Measurements from ENCODE around the gene POLR3E. TPM values are rescaled to one million over a fixed set of nuclear protein-coding genes. Genes with fewer than 3 reads are reported as not detected.
A peak's percentile ranks its signal among the peaks of the same experiment; 100 is the strongest.

The POLR3E gene
- total RNA-seq, 1 donor from 2014 or later: 36.6 TPM

- DNase-seq (no peak), ATAC-seq (no peak)
- intact Hi-C loops (cut with DNase I): no loop called here
- Histone ChIP-seq H3K4me1 (no peaks in the 10 kb centered on the region), H3K4me3 (no peak overlapping the region), H3K36me3 (peaks cover 100% of the 10 kb centered on the region), H3K27me3 (ENCODE audit: low read depth) (no peaks in the 10 kb centered on the region), H3K9me3 (no peaks in the 10 kb centered on the region), H3K27ac (no peak overlapping the region)
- no peak for TF ChIP-seq CTCF (IDR thresholded peaks at IDR 0.05)
Observed at GRCh38 chr16:22267764-22268163, 29.4 kb upstream of the POLR3E start.

GRCh38 chr16:22270525-22270924 lies 26.7 kb upstream of the POLR3E start:
- Histone ChIP-seq H3K36me3 (peaks cover 100% of the 10 kb centered on the region), H3K27ac (no peak overlapping the region), H3K4me3 (no peak overlapping the region), H3K9me3 (no peaks in the 10 kb centered on the region), H3K27me3 (ENCODE audit: low read depth) (no peaks in the 10 kb centered on the region), H3K4me1 (no peaks in the 10 kb centered on the region)
- no peak for TF ChIP-seq CTCF (IDR thresholded peaks at IDR 0.05)
- DNase-seq: no peak
- intact Hi-C loops (cut with DNase I): no loop called here
- ATAC-seq: no peak

- intact Hi-C loops (cut with DNase I): no loop called here
- Histone ChIP-seq H3K4me3 (no peak overlapping the region), H3K4me1 (no peaks in the 10 kb centered on the region), H3K36me3 (peaks cover 99% of the 10 kb centered on the region), H3K9me3 (no peaks in the 10 kb centered on the region), H3K27ac (no peak overlapping the region), H3K27me3 (ENCODE audit: low read depth) (no peaks in the 10 kb centered on the region)
- DNase-seq: no peak
- peak; percentile 47 to 57 for ATAC-seq
- no peak for TF ChIP-seq CTCF (IDR thresholded peaks at IDR 0.05)
Observed at GRCh38 chr16:22272870-22273650, 24.1 kb upstream of the POLR3E start.

- Histone ChIP-seq H3K36me3 (peaks cover 96% of the 10 kb centered on the region), H3K27me3 (ENCODE audit: low read depth) (no peaks in the 10 kb centered on the region), H3K4me1 (no peaks in the 10 kb centered on the region), H3K4me3 (no peak overlapping the region), H3K9me3 (no peaks in the 10 kb centered on the region), H3K27ac (no peak overlapping the region)
- no peak for ATAC-seq
- intact Hi-C loops (cut with DNase I): no loop called here
- DNase-seq: no peak
- TF ChIP-seq CTCF (IDR thresholded peaks at IDR 0.05): no peak
Observed at GRCh38 chr16:22274916-22275315, 22.3 kb upstream of the POLR3E start.

GRCh38 chr16:22278441-22279230 lies 18.6 kb upstream of the POLR3E start:
- no peak for DNase-seq
- ATAC-seq: peak in 1 of 2 donors; percentile 54
- Histone ChIP-seq H3K36me3 (peaks cover 94% of the 10 kb centered on the region), H3K4me3 (no peak overlapping the region), H3K27me3 (ENCODE audit: low read depth) (no peaks in the 10 kb centered on the region), H3K4me1 (no peaks in the 10 kb centered on the region), H3K9me3 (no peaks in the 10 kb centered on the region), H3K27ac (no peak overlapping the region)
- TF ChIP-seq CTCF (IDR thresholded peaks at IDR 0.05): no peak
- intact Hi-C loops (cut with DNase I): no loop called here
